ENCODE measurements around the gene WWOX. TPM values are rescaled to one million over a fixed set of nuclear protein-coding genes. Genes with fewer than 3 reads are reported as not detected.

The WWOX gene
- total and polyA plus RNA-seq, 2 donors (not counting 3 experiments of a cell fraction or from before 2014, with no cell fraction given): 6.2 to 12.5 TPM

DNA sequence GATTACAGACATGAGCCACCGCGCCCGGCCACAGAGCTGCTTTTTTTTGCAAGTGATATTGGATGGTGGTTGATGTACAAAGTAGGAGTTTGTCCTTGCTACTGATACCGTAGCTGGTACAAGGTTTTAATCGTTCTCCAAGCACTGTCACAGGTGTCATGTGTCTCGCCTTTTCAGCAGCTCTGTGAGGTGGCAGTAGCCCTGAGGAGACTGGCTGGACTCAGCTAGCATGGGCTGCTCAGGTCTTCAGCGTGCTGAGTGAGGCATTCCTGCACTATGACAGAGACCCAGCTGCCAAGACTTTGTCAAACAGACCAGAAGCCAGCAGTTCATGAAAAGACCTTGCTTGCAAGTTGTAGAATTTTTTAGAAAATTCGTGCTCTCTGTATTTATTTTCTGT lies 7.2 kb downstream of the WWOX start:
- H3K36me3 ChIP-seq (ENCODE audit: control insufficient read depth in 2 of 2, extremely low read depth in 1 of 2, insufficient read depth in 2 of 2, low read length in 2 of 2): no peaks in the 10 kb centered on the region
- no peak overlapping the region for H3K4me3 ChIP-seq (replicated peaks in 1 of 3; ENCODE audit: insufficient read depth in 1 of 3, low read depth in 1 of 3, low read length in 3 of 3)
- intact Hi-C loops (cut with micrococcal nuclease): no loop called here
- no peak overlapping the region for H3K9ac ChIP-seq (replicated peaks; ENCODE audit: extremely low read depth, insufficient read depth, low read length)
- H3K4me1 ChIP-seq (ENCODE audit: control insufficient read depth, extremely low read depth, insufficient read depth, low read length): no peaks in the 10 kb centered on the region
- no peak for TF ChIP-seq MYC (IDR thresholded peaks at IDR 0.05; ENCODE audit: low read depth, low read length)
- no peak for TF ChIP-seq JUN (IDR thresholded peaks at IDR 0.05; ENCODE audit: borderline replicate concordance, insufficient read depth, insufficient read length, low read depth)
- no peak for TF ChIP-seq POLR2AphosphoS5 (IDR thresholded peaks at IDR 0.05; ENCODE audit: insufficient read depth, low read depth, low read length)
- no peak for TF ChIP-seq FOS (IDR thresholded peaks at IDR 0.05; ENCODE audit: borderline replicate concordance, insufficient read depth, low read length)
- no peak for TF ChIP-seq CTCF (IDR thresholded peaks at IDR 0.05; ENCODE audit: extremely low read depth in 1 of 2, insufficient read depth in 1 of 2, low read depth in 1 of 2, low read length in 2 of 2)
- TF ChIP-seq POLR2A (IDR thresholded peaks at IDR 0.05; ENCODE audit: low read depth, low read length): no peak
- TF ChIP-seq, protein P1, sequence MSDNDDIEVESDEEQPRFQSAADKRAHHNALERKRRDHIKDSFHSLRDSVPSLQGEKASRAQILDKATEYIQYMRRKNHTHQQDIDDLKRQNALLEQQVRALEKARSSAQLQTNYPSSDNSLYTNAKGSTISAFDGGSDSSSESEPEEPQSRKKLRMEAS (IDR thresholded peaks at IDR 0.05; ENCODE audit: insufficient read depth, insufficient read length): no peak
- TF ChIP-seq GATA2 (IDR thresholded peaks at IDR 0.05; ENCODE audit: insufficient read depth, insufficient read length, low read depth, low read length): no peak
- no peak for TF ChIP-seq EZH2 (IDR thresholded peaks at IDR 0.05; ENCODE audit: borderline replicate concordance, low read depth, low read length, severe bottlenecking)
- dilution Hi-C loops (cut with MboI; ENCODE audit: extremely low pct_ligation_motif_present, low sequenced_read_pairs): no loop called here
- no peaks in the 10 kb centered on the region for H3K9me3 ChIP-seq (replicated peaks; ENCODE audit: control insufficient read depth, insufficient read depth, low read length)
- no peak overlapping the region for H3K4me2 ChIP-seq (ENCODE audit: insufficient read depth, low read length)
- H4K20me1 ChIP-seq (replicated peaks; ENCODE audit: control insufficient read depth, extremely low read depth, insufficient read depth, low read length): no peaks in the 10 kb centered on the region
- H3K27me3 ChIP-seq (ENCODE audit: control insufficient read depth in 2 of 2, insufficient read depth in 2 of 2, low read length in 2 of 2): no peaks in the 10 kb centered on the region
- no TSS peak for BruUV-seq (replicated peaks)
- FAIRE-seq: no peak
- DNase-seq (ENCODE audit: low read depth, low spot score): no peak
- no peak overlapping the region for H3K27ac ChIP-seq (ENCODE audit: insufficient read depth, low read depth, low read length)
- H2AFZ ChIP-seq (ENCODE audit: low read depth, low read length): no peak overlapping the region
- H3K9me1 ChIP-seq (replicated peaks; ENCODE audit: control insufficient read depth, extremely low read depth, insufficient read depth, low read length): no peaks in the 10 kb centered on the region
- POLR2A ChIA-PET: no interaction called here
- CTCF ChIA-PET: interaction anchor here (0.6 kb wide), 1 partner anchor 36 kb away, joined by 3 read pairs; no protein-coding TSS in a partner anchor
- no peaks in the 10 kb centered on the region for H3K79me2 ChIP-seq (ENCODE audit: control insufficient read depth, insufficient read depth, low read length)
